ENCODE measurements around the gene PORCN.

PORCN gene

DNA sequence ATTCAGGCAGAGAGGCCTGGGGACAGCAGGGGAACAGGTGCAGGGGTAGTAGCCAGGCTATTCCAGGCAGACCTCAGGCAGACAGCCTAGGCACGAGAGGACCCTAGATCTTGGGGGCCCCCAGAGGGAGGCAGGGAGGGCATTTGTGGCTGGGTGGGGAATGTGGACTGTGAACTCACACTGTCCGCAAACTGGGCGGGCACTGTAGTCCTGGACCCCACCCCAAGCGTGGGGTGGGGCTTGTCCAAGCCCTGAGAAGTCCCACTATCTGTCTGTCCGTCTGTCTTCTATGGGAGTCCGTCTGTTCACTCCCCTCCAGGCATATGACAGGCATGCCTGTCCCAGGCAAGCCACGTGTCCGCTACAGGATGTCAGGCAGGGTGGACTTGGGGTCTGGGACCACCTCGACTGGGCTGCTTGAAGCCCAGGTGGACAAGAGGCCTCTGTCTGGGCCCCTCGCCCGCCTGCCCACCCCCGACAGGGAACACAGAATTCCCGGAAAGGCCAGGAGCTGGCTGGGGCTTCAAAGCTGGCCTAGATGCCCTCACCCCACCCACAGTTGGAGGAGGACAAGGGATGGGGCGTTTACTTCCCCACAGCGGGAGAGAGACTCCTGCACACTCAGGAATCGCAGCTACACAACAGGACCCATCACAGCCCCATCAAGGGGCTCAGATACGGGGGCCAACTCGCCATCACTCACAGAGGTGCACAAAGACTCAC, 38.5 kb upstream of the PORCN start, which contains the start of gene SLC38A5:
TSS of gene SLC38A5 (minus strand) at position 151 of the 723 bp plus-strand sequence. CDS start 2,336 bp downstream, outside the sequence.
- H3K4me3 ChIP-seq (ENCODE audit: low read length): no peak within 1 kb of the TSS

DNA sequence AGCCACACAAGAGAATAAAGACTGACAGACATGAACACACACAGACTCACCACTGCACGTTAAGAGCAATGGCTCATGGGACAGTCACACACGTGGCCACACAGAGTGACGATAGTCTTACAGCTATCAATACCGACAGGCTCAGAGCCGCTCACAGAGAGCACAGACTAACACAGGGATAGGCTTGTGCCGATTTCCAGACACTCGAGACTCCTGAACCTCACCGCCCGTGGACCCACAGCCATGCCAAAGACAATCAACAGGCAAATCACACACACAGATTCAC, 38.0 kb upstream of the PORCN start:
- no peak for DNase-seq (ENCODE audit: low read depth)
- Histone ChIP-seq H3K9ac (ENCODE audit: low read length) (no peak overlapping the region), H3K36me3 (ENCODE audit: control insufficient read depth, insufficient read depth, low read length, severe bottlenecking) (no peaks in the 10 kb centered on the region), H3K4me3 (ENCODE audit: low read length) (no peak overlapping the region), H3K4me1 (ENCODE audit: control insufficient read depth, insufficient read depth, low read length) (peaks cover 4% of the 10 kb centered on the region), H3K9me3 (ENCODE audit: control insufficient read depth, low read length) (no peaks in the 10 kb centered on the region), H3K27me3 (replicated peaks; ENCODE audit: control insufficient read depth, insufficient read depth, low read length) (peaks cover 3% of the 10 kb centered on the region)

More for the DNA sequence above, 38.5 kb upstream of the PORCN start, which contains the start of gene SLC38A5:
- peaks cover 4% of the 10 kb centered on the region for H3K4me1 ChIP-seq (ENCODE audit: control insufficient read depth, insufficient read depth, low read length)
- DNase-seq (ENCODE audit: low read depth): no peak
- no peaks in the 10 kb centered on the region for H3K9me3 ChIP-seq (ENCODE audit: control insufficient read depth, low read length)
- H3K27me3 ChIP-seq (replicated peaks; ENCODE audit: control insufficient read depth, insufficient read depth, low read length): peaks cover 3% of the 10 kb centered on the region
- no peak within 1 kb of the TSS for H3K9ac ChIP-seq (ENCODE audit: low read length)
- H3K36me3 ChIP-seq (ENCODE audit: control insufficient read depth, insufficient read depth, low read length, severe bottlenecking): no peaks in the 10 kb centered on the region

DNA sequence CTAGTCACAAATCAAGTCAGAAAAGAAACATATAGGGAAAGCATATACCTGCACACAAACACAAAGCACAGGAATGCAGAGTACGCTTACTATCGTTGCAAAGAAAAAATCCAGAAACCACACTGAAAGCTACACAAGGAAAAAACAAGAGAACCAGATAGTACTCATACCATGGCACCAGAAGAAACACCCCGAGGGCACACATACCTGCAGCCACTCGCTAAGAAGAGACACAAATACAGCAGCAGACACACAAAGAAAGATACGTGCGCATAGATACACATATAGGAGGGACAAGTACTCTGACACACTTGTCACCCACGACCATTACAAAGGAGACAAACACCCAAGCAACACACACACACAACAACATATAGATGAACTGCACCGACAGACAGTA, 37.3 kb upstream of the PORCN start:
- DNase-seq (ENCODE audit: low read depth): no peak
- Histone ChIP-seq H3K4me1 (ENCODE audit: control insufficient read depth, insufficient read depth, low read length) (peaks cover 4% of the 10 kb centered on the region), H3K4me3 (ENCODE audit: low read length) (no peak overlapping the region)

DNA sequence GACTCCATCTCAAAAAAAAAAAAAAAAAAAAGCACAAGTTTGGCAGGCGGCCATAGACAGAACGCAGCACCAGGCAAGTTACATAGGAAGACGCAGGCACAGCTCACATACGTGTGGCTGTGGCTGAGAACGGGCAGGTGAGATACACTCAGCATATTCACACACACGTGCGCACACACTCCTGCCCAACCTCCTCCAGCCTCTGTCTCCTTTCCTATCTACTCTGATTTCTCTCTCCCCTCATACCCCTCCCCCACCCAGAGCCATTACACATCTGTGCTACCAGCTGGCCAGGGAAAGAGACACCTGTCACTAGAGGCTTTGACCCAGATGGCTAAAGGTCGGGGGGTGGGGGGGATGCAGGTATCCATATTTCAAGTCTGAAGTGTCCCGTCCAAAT, 36.6 kb upstream of the PORCN start:
- no peaks in the 10 kb centered on the region for H3K9me3 ChIP-seq (ENCODE audit: control insufficient read depth, low read length)
- DNase-seq (ENCODE audit: low read depth): no peak
- H3K4me1 ChIP-seq (ENCODE audit: control insufficient read depth, insufficient read depth, low read length): peaks cover 4% of the 10 kb centered on the region
- no peak overlapping the region for H3K4me3 ChIP-seq (ENCODE audit: low read length)
- peaks cover 3% of the 10 kb centered on the region for H3K27me3 ChIP-seq (replicated peaks; ENCODE audit: control insufficient read depth, insufficient read depth, low read length)
- H3K9ac ChIP-seq (ENCODE audit: low read length): no peak overlapping the region
- no peaks in the 10 kb centered on the region for H3K36me3 ChIP-seq (ENCODE audit: control insufficient read depth, insufficient read depth, low read length, severe bottlenecking)

More for the DNA sequence above, 37.3 kb upstream of the PORCN start:
- no peaks in the 10 kb centered on the region for H3K9me3 ChIP-seq (ENCODE audit: control insufficient read depth, low read length)
- H3K36me3 ChIP-seq (ENCODE audit: control insufficient read depth, insufficient read depth, low read length, severe bottlenecking): no peaks in the 10 kb centered on the region
- no peak overlapping the region for H3K9ac ChIP-seq (ENCODE audit: low read length)
- peaks cover 3% of the 10 kb centered on the region for H3K27me3 ChIP-seq (replicated peaks; ENCODE audit: control insufficient read depth, insufficient read depth, low read length)

DNA sequence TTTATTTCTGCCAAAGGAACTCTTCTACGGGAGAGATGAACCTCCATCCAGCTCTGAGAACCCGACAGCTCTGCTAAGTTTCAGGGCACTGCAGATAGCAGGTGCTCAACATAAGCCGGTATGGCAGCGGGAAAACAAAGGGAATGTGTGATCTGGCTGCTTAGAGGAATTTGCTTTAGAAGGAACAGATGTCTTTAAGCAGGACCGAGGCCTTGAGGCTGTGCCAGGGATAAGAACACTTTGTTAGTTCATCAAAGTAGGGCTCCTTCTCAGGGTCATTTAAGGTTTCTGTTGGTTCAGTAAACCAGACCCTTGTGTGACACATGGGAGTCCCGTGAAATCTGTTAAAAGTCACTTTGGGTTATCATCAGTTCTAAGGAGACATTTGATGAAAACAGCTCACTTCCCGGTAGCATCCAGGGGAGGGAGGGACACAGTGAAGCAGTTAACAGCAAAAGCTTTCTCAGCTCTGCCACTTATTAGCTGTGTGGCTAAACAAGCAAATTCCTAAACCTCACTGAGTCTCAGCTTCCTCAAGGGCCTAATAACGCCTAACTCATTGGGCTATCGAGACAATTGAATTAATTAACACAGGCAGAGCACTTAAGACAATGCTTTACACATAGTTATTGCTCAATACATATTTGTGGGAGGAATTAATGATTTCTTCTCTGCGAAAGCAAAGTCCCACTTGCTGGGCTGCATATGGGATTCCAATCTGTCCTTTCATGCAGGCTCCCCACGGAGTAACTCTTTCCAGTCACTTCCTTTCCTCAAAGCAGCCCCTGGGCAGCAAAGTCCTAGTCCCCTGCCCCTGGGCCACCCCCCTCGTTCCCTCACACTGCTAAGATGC, 35.7 kb upstream of the PORCN start:
- no peak for DNase-seq (ENCODE audit: low read depth)
- H3K9ac ChIP-seq (ENCODE audit: low read length): no peak overlapping the region
- H3K36me3 ChIP-seq (ENCODE audit: control insufficient read depth, insufficient read depth, low read length, severe bottlenecking): no peaks in the 10 kb centered on the region
- H3K4me3 ChIP-seq (ENCODE audit: low read length): no peak overlapping the region
- no peaks in the 10 kb centered on the region for H3K27me3 ChIP-seq (replicated peaks; ENCODE audit: control insufficient read depth, insufficient read depth, low read length)
- no peaks in the 10 kb centered on the region for H3K9me3 ChIP-seq (ENCODE audit: control insufficient read depth, low read length)
- no peaks in the 10 kb centered on the region for H3K4me1 ChIP-seq (ENCODE audit: control insufficient read depth, insufficient read depth, low read length)

DNA sequence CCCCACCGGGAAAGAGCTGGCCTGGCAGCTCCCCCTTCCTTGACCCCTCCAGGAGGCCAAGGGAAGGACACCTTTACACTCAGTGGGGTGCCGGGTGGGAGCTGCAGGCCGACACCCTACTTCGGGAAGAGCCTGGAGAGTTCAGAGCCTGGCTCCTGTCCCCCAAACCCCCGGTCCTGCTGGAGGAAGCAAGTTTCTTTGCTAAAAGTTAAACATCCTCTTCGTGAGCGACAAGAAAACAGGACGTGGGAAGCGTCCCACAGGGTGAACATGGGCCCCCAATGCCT, 35.1 kb upstream of the PORCN start:
- Histone ChIP-seq H3K4me3 (ENCODE audit: low read length) (no peak overlapping the region), H3K4me1 (ENCODE audit: control insufficient read depth, insufficient read depth, low read length) (no peaks in the 10 kb centered on the region), H3K9me3 (ENCODE audit: control insufficient read depth, low read length) (no peaks in the 10 kb centered on the region), H3K27me3 (replicated peaks; ENCODE audit: control insufficient read depth, insufficient read depth, low read length) (no peaks in the 10 kb centered on the region), H3K36me3 (ENCODE audit: control insufficient read depth, insufficient read depth, low read length, severe bottlenecking) (no peaks in the 10 kb centered on the region), H3K9ac (ENCODE audit: low read length) (no peak overlapping the region)
- DNase-seq (ENCODE audit: low read depth): no peak

DNA sequence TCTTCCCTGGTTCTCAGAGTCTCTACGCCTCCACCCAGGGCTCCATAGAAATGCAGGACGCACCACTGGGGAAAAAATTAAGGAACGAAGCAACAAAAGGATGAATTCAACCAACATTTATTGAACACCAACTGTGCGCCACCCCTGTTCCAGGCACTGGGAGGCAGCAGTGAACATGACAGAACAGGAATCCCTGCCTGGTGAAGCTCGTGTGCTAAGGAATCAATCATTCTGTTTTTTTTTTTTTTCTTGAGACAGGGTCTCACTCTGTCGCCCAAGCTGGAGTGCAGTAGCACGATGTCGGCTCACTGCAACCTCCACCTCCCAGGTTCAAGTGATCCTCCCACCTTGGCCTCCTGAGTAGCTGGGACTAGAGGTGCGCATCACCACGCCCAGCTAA, 34.7 kb upstream of the PORCN start:
- H3K4me1 ChIP-seq (ENCODE audit: control insufficient read depth, insufficient read depth, low read length): no peaks in the 10 kb centered on the region
- DNase-seq (ENCODE audit: low read depth): no peak
- no peaks in the 10 kb centered on the region for H3K36me3 ChIP-seq (ENCODE audit: control insufficient read depth, insufficient read depth, low read length, severe bottlenecking)
- no peaks in the 10 kb centered on the region for H3K9me3 ChIP-seq (ENCODE audit: control insufficient read depth, low read length)
- no peaks in the 10 kb centered on the region for H3K27me3 ChIP-seq (replicated peaks; ENCODE audit: control insufficient read depth, insufficient read depth, low read length)
- no peak overlapping the region for H3K4me3 ChIP-seq (ENCODE audit: low read length)
- no peak overlapping the region for H3K9ac ChIP-seq (ENCODE audit: low read length)

DNA sequence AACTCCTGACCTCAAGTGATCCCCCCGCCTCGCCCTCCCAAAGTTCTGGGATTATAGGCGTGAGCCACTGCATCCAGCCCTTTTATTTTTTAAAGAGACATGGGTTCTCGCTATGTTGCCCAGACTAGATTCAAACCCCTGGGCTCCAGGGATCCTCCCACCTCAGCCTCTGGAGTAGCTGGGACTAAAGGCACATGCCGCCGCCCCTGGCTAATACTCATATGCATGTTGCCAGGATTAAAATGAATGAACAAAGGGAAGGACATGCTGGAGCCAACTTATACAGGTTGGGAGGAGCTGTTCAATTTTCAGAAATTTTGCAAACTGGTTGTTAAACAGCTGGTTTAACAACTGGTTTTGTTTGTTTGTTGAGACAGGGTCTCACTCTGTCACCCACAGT, 34.2 kb upstream of the PORCN start:
- Histone ChIP-seq H3K9me3 (ENCODE audit: control insufficient read depth, low read length) (no peaks in the 10 kb centered on the region), H3K27me3 (replicated peaks; ENCODE audit: control insufficient read depth, insufficient read depth, low read length) (no peaks in the 10 kb centered on the region), H3K9ac (ENCODE audit: low read length) (no peak overlapping the region), H3K36me3 (ENCODE audit: control insufficient read depth, insufficient read depth, low read length, severe bottlenecking) (no peaks in the 10 kb centered on the region), H3K4me1 (ENCODE audit: control insufficient read depth, insufficient read depth, low read length) (no peaks in the 10 kb centered on the region), H3K4me3 (ENCODE audit: low read length) (no peak overlapping the region)
- no peak for DNase-seq (ENCODE audit: low read depth)

DNA sequence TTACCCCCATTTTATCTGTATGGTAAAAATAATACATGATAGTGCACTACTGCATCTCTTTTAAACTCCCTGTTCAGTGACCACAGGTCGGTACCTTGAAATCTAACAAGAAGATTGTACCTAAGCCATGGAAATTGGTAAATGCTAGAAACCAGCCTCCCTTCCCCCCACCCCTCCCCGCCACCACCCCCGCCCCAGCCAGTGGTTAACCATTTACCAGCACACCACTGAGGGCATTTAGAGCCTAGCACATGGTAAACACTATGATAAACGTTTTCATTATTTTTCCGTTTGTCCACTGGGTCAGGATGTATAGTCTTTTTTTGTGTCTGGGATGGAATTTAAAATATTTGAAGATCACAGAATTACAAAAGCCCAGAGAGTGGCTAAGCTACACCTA, 33.5 kb upstream of the PORCN start:
- Histone ChIP-seq H3K27me3 (replicated peaks; ENCODE audit: control insufficient read depth, insufficient read depth, low read length) (no peaks in the 10 kb centered on the region), H3K4me1 (ENCODE audit: control insufficient read depth, insufficient read depth, low read length) (no peaks in the 10 kb centered on the region)
- no peak for DNase-seq (ENCODE audit: low read depth)

DNA sequence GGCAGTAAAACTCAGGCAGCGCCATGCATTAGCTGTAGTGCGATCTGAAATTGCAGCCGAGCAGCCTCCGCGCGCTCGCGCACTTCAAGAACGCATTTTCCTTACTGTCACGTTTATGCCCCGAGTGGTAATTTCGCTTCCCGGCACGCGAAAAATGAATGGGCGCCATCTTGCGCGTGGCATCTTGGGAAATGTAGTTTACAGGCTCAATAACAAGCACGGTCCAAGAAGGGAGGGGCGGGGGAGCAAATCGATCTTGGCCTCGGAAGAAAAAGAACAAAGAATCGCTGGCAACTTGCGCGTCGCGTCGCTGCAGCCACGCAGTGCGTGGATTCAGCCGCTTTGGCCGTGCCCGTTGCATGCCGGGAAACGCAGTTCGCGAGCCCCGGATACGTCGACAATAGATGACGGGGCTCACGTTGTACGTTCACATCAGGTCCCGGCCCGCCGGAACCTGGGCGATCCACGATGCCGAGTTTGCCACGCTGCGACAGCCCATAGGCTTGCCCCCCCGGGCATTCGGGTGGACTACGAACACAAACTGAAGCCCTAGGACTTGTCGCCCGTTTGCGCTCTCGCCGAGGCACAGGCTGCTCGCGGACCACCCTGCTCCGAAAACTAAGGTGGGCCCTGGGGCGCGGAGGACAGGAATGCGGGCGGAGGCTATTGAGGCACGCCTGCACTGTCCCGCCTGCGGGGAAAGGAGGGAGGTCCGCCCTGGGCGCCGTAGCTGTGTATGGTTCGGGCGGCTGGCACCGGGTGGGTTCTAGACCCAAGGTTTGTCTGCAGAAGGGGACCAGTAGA, 32.8 kb upstream of the PORCN start, which contains the start of gene FTSJ1:
TSS of gene FTSJ1 (plus strand) at position 426 of the 804 bp plus-strand sequence. CDS start 1,849 bp downstream, outside the sequence.
- Histone ChIP-seq H3K9ac (ENCODE audit: low read length) (peak within 1 kb of the TSS; percentile 94), H3K36me3 (ENCODE audit: control insufficient read depth, insufficient read depth, low read length, severe bottlenecking) (no peaks in the 10 kb centered on the region), H3K27me3 (replicated peaks; ENCODE audit: control insufficient read depth, insufficient read depth, low read length) (no peaks in the 10 kb centered on the region), H3K9me3 (ENCODE audit: control insufficient read depth, low read length) (no peaks in the 10 kb centered on the region), H3K4me1 (ENCODE audit: control insufficient read depth, insufficient read depth, low read length) (no peaks in the 10 kb centered on the region), H3K4me3 (ENCODE audit: low read length) (peak within 1 kb of the TSS; percentile 89)
- DNase-seq (ENCODE audit: low read depth): peak; percentile 94

More for the DNA sequence above, 33.5 kb upstream of the PORCN start:
- Histone ChIP-seq H3K36me3 (ENCODE audit: control insufficient read depth, insufficient read depth, low read length, severe bottlenecking) (no peaks in the 10 kb centered on the region), H3K9ac (ENCODE audit: low read length) (peak overlapping the region; percentile 94), H3K9me3 (ENCODE audit: control insufficient read depth, low read length) (no peaks in the 10 kb centered on the region), H3K4me3 (ENCODE audit: low read length) (peak overlapping the region; percentile 89)

DNA sequence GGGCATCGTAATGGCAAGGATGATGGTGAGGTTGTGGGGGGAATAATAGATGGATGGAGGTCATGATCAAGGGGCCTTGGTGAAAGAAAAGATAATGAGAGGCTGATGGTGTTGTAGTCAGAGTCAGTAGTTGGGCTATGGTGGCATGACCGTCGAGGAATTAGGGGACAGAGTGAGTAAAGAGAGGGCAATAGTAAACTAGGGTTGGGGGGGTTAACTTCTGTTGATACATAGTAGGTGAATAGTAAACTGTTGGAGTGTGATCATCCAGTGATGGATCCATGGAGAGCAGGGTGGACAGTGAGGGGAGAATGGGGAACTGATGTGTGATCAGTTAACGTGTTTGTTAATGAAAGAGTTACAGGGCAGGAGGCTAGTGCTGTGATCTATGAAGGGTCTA, 31.9 kb upstream of the PORCN start:
- Histone ChIP-seq H3K27me3 (replicated peaks; ENCODE audit: control insufficient read depth, insufficient read depth, low read length) (no peaks in the 10 kb centered on the region), H3K4me1 (ENCODE audit: control insufficient read depth, insufficient read depth, low read length) (no peaks in the 10 kb centered on the region), H3K4me3 (ENCODE audit: low read length) (peak overlapping the region; percentile 89), H3K36me3 (ENCODE audit: control insufficient read depth, insufficient read depth, low read length, severe bottlenecking) (peaks cover 9% of the 10 kb centered on the region), H3K9ac (ENCODE audit: low read length) (peak overlapping the region; percentile 94), H3K9me3 (ENCODE audit: control insufficient read depth, low read length) (no peaks in the 10 kb centered on the region)
- no peak for DNase-seq (ENCODE audit: low read depth)

All from adipocyte (in vitro differentiated cells).